IPS-18a (cell line): ENCODE data around the gene TPM4.

ENCODE experiments used
- H3K27ac ChIP-seq: one replicate; pipeline ENCODE4 v1.5.1; 2013; ENCODE audit warnings: low read length
- H3K27me3 ChIP-seq: one replicate; pipeline ENCODE4 v1.6.1; 2013; ENCODE audit warnings: mild to moderate bottlenecking, low read length; ENCODE audit not compliant: control insufficient read depth, insufficient read depth
- H3K36me3 ChIP-seq: one replicate; pipeline ENCODE4 v1.6.1; 2013; ENCODE audit warnings: low read depth, low read length; ENCODE audit not compliant: control insufficient read depth
- H3K4me1 ChIP-seq: one replicate; pipeline ENCODE4 v1.6.1; 2013; ENCODE audit warnings: low read depth, low read length; ENCODE audit not compliant: control insufficient read depth
- H3K4me3 ChIP-seq: one replicate; pipeline ENCODE4 v1.5.1; 2013; ENCODE audit warnings: low read length
- H3K9ac ChIP-seq: one replicate; pipeline ENCODE4 v1.6.1; 2013; ENCODE audit warnings: mild to moderate bottlenecking, low read length, moderate library complexity
- H3K9me3 ChIP-seq: one replicate; pipeline ENCODE4 v1.6.1; 2013; ENCODE audit warnings: low read depth, low read length; ENCODE audit not compliant: control insufficient read depth

Gene TPM4

DNA sequence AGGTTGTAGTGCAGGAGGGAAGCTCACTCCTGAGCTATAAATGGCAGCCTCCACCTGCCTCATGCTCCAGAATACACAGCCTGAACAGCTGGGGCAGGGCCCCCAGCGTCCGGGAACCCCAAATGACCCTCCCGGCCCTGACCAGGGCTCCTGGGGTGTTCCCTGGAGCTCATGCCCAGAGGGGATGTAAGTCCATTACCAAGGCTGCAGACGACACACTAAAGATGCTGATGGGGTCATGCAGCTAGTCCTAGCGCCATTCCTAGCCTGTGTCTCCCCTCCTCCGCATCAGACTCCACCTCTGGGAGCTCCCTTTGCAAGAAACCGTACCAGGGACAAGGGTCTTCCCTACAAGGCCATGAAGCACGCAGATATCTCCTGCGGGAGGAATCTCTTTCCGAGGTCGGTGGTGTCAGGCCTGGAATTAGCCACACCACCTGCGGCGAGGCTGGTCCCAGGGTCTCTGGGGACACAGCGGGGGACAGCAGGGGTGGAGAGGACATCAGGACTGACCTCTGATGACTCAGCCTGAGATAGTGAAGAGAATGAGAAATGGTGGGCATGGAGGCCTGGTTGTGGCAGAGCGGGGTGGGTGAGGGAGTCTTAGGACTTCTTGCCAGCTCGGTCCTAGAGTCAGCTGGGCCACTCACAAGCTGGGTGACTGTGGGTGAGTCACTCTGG lies 11.9 kb upstream of the TPM4 start:
- Histone ChIP-seq H3K4me1 (no peaks in the 10 kb centered on the region), H3K27ac (no peak overlapping the region), H3K4me3 (no peak overlapping the region), H3K36me3 (no peaks in the 10 kb centered on the region), H3K27me3 (no peaks in the 10 kb centered on the region), H3K9ac (no peak overlapping the region), H3K9me3 (peaks cover 4% of the 10 kb centered on the region)

DNA sequence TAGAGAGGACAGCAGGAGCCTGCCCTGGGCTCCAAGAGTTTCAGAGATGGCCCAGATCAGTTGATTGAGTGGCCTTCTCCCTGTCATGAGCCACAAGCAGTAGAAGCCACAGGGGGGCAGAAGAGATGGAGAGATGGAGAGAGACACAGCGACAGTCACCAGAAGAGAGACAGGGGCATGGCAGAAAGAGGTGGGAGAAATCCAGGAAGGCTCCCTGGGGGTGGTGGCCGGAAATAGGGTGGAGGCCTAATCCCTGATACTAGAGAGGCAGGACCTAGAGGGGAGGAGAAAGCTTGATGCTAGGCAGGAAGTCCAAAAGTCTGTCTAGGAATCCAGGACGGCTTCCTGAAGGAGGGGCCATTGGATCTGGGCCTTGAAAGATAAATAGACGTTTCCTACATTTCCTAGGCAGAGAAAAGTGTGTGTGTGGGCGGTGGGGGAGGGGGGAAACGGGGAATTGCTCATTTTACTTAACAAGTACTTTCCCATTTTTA lies 9.6 kb upstream of the TPM4 start:
- no peak overlapping the region for H3K27ac ChIP-seq
- H3K36me3 ChIP-seq = no peaks in the 10 kb centered on the region
- H3K4me3 ChIP-seq = no peak overlapping the region
- no peaks in the 10 kb centered on the region for H3K27me3 ChIP-seq
- no peak overlapping the region for H3K9ac ChIP-seq
- no peaks in the 10 kb centered on the region for H3K9me3 ChIP-seq
- H3K4me1 ChIP-seq = no peaks in the 10 kb centered on the region

DNA sequence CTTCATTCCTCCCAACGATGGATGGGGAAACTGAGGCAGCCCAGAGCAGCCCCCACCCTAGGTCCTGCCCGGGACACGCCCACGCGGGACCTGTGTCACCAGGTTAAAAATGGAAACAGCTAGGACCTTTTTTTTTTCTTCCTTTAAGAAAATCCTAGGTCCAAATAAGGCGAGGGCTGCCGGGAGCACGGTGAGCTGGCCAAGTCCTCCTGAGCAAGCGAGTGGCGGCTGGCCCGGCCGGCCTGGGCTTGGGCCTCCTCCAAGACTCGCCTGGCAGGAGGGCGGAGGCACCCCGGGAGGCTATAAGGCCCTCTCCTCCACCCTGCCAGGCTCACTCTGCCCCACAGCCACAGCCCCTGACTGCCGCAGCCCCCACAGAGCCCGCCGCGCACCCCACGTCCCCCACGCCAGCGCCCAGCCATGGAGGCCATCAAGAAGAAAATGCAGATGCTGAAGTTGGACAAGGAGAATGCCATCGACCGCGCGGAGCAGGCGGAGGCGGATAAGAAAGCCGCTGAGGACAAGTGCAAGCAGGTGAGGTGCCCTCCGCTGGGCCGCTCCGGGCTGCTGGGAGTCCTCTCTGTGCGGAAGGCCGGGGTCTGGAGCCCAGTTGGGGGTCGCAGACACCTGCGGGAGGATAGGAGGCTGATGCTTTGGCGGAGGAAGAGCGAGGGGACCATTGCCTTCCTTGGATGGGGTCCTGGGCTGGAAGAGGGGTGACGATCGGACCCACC lies 8.9 kb upstream of the TPM4 start:
- H3K27me3 ChIP-seq = no peaks in the 10 kb centered on the region
- no peak overlapping the region for H3K9ac ChIP-seq
- no peak overlapping the region for H3K4me3 ChIP-seq
- no peaks in the 10 kb centered on the region for H3K9me3 ChIP-seq
- no peak overlapping the region for H3K27ac ChIP-seq
- H3K36me3 ChIP-seq = no peaks in the 10 kb centered on the region
- no peaks in the 10 kb centered on the region for H3K4me1 ChIP-seq

DNA sequence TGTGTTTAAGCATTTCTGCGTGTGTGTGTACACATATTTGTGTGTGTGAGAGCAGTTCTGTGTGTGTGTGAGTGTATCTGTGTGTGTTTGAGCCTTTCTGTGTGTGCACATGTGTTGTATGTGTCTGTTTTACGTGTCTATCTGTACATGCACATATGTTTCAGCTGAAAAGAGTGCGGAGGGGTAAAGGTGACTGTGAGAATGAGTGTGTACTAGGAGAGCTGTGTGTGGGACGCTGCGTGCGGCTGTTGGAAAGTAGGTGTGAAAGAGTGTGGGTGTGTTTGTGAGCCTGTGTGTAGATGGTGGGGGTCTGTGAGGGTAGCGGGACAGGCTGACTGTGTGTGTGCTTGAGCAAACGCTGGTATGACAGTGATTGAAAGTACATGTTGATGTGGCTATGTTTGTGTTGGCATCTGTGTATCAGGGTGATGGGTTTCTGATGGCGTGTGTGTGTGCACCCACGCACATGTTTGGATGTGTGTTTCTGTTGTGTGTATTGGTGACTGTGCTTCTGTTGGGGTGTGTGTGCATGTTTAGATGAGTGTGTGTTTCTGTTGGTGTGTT lies 7.5 kb upstream of the TPM4 start:
- H3K27me3 ChIP-seq = no peaks in the 10 kb centered on the region
- H3K27ac ChIP-seq = no peak overlapping the region
- H3K36me3 ChIP-seq = no peaks in the 10 kb centered on the region
- no peak overlapping the region for H3K9ac ChIP-seq
- H3K9me3 ChIP-seq = no peaks in the 10 kb centered on the region
- H3K4me3 ChIP-seq = no peak overlapping the region
- H3K4me1 ChIP-seq = no peaks in the 10 kb centered on the region

DNA sequence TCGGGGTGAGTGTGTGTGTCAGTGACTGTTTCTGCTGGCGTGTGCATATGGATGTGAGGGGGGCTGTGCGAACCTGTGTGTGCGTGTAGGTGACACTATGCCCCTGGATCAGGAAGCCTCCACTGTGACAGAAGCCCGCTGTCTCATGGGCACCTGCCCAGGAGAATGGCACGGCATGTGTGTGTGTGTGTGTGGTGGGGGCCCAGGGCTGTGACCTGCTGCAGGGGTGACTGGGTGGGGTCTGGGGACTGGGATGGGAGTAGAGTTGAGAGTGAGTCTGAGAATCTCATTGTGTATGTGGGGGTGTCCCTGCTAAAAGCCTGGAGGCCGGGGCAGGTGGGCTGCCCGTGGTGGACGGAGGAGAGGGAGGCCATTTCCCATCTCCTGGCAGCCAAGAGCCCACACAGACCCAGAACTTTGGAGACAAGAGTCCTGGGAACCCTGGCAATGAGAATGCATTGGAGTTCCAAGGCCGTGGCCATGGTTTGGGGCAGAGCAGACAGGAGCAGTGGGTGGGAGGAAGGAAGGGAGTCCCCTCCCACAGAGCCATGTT lies 6.4 kb upstream of the TPM4 start:
- Histone ChIP-seq H3K36me3 (no peaks in the 10 kb centered on the region), H3K27me3 (no peaks in the 10 kb centered on the region), H3K4me3 (no peak overlapping the region), H3K9me3 (no peaks in the 10 kb centered on the region), H3K27ac (no peak overlapping the region), H3K4me1 (no peaks in the 10 kb centered on the region), H3K9ac (no peak overlapping the region)

DNA sequence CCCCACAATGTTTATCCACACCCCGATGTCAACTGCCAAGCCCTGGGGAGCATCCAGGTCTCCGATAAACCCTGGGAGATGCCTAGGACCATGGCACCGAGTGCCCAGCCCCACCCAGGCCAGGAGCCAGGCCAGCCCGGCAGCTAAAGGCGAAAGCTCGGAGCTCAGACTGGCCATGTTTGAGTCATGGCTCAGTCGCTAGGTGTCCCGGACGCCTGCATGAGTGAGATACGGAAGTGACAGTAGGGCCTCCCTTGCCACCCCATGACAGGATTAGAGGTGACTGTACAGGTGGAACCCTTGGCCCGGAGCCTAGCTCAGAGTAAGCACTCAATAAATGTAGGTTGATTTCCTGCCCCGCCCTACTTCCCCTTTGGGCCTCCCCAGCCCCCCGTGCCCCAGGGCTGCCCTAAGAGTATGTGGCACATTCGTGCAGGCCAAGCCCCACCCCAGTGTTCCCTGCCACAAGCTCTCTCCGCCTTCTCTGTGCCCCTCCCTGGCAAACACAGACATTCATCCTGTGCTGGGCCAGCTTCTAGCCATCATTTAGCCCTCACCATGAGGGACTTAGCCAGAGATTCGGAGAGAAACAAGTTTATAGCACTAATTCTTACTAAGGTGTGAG lies 5.8 kb upstream of the TPM4 start:
- Histone ChIP-seq H3K9ac (no peak overlapping the region), H3K4me1 (no peaks in the 10 kb centered on the region), H3K4me3 (no peak overlapping the region), H3K27ac (no peak overlapping the region), H3K27me3 (no peaks in the 10 kb centered on the region), H3K9me3 (no peaks in the 10 kb centered on the region), H3K36me3 (no peaks in the 10 kb centered on the region)

DNA sequence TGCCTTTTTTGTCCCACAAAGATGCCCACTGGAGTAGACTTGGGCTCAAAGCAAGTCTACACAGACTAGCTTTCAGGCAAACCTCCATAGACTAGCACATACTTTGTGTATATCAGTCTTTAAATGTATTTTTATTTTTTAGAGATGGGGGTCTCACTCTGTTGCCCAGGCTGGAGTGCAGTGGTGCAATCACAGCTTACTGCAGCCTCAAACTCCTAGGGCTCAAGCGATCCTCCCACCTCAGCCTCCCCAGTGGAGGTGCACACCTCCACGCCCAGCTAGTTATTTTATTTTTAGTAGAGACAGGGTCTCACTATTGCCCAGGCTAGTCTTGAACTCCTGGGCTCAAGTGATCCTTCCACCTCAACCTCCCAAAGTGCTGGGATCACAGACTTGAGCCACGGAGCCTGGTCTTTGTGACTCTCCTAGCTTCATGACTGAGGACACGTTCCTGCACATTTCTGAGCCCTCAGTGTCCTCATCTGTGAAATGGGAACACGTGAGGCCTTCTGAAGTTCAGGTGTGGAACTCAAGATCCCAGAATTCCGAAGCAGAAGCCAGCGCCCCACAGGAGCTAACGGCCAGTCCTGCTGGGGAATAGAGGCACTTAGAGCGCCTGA lies 5.1 kb upstream of the TPM4 start:
- H3K9ac ChIP-seq = no peak overlapping the region
- H3K27ac ChIP-seq = no peak overlapping the region

DNA sequence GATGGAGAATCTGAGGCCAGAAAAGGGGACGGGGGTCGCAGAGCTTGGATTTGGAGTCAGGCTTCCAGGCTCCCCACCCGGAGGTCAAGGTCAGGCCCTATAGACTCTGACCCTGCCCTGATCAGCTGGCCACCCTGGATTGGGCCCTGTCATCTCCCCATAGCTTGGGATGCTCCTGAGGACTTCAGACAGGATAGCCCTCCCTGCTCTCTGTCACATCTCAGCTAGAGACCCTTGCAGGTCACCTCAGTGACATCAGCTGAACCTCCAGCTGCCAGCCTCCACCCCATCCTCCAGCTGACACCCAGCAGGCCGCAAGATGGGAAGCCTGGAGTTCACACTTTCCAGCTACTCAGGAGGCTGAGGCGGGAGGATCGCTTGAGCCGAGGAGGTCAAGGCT lies 2.8 kb upstream of the TPM4 start:
- H3K9me3 ChIP-seq = no peaks in the 10 kb centered on the region
- no peak overlapping the region for H3K27ac ChIP-seq
- H3K27me3 ChIP-seq = no peaks in the 10 kb centered on the region
- H3K4me3 ChIP-seq = no peak overlapping the region
- no peaks in the 10 kb centered on the region for H3K36me3 ChIP-seq
- peaks cover 5% of the 10 kb centered on the region for H3K4me1 ChIP-seq
- no peak overlapping the region for H3K9ac ChIP-seq

More for the DNA sequence above, 5.1 kb upstream of the TPM4 start:
- Histone ChIP-seq H3K27me3 (no peaks in the 10 kb centered on the region), H3K9me3 (no peaks in the 10 kb centered on the region), H3K36me3 (no peaks in the 10 kb centered on the region), H3K4me1 (no peaks in the 10 kb centered on the region), H3K4me3 (no peak overlapping the region)

DNA sequence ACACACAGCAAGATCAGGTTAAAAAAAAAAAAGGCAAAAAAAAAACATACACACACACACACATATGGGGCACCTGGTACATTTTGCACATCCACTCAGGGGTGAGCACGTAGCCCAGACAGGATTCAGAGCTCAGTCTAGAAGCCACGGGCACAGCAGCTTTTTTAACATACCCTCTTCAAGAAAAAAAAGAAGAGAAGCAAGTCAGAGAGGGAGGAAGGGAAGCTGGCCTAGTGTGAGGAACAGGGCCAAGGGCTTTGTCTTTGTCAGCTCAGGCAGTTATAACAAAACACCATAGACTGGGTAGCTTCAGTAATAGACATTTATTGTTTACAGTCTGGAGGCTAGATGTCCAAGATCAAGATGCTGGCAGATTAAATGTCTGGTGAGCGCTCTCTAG lies 2.3 kb upstream of the TPM4 start:
- Histone ChIP-seq H3K4me3 (no peak overlapping the region), H3K27ac (no peak overlapping the region), H3K9me3 (no peaks in the 10 kb centered on the region), H3K27me3 (no peaks in the 10 kb centered on the region), H3K36me3 (no peaks in the 10 kb centered on the region), H3K9ac (no peak overlapping the region), H3K4me1 (peaks cover 10% of the 10 kb centered on the region)

DNA sequence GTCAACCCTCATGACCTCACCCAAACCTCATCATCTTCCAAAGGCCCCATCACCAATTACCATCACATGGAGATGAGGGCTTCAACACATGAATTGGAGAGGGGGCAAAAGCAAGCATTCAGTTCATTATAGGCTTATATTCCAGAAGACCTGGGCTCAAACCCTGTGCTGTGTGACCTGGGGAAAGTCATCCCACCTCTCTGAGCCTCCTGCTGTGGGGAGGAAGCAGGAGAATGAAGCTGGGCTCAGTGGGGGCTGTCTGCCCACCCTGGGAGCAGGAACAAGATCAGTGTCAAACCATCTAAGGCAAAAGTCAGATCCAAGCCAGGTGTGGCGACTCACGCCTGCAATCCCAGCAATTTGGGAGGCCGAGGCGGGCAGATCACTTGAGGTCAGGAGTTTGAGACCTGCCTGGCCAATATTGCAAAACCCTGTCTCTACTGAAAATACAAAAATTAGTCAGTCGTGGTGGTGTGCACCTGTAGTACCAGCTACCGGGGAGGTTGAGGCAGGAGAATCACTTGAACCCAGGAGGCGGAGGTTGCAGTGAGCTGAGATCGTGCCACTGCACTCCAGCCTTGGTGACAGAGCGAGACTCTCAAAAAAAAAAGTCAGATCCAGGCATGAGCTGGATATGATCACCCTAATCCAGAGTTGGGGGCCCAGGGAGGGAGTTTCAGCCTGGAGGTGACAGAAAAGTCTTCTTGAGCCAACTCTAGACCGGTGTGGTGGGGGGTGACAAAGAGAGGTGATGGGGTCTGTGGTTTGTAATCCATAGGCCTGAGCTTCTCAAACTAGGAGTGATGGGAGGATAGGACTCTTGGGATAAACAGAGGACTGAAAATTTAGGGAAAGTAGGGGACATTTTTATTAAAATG lies 1.6 kb upstream of the TPM4 start:
- no peaks in the 10 kb centered on the region for H3K27me3 ChIP-seq
- peak overlapping the region; percentile 91 for H3K9ac ChIP-seq
- H3K4me3 ChIP-seq = peak overlapping the region; percentile 76
- no peak overlapping the region for H3K27ac ChIP-seq
- H3K36me3 ChIP-seq = no peaks in the 10 kb centered on the region
- peaks cover 15% of the 10 kb centered on the region for H3K4me1 ChIP-seq
- no peaks in the 10 kb centered on the region for H3K9me3 ChIP-seq
